K562 (cell line): ENCODE measurements around the gene TNFSF11. TPM values are rescaled to one million over a fixed set of nuclear protein-coding genes. Genes with fewer than 3 reads are reported as not detected.

Source experiments
- ARHGAP35 ChIP-seq: fragments of 450-650 bp; IDR thresholded peaks from 2 replicates; pipeline ENCODE4 v1.6.1; 2018; ENCODE audit not compliant: partially characterized antibody
- EP300 ChIP-seq: IDR thresholded peaks from 2 replicates; pipeline ENCODE4 v1.6.1; 2012; ENCODE audit warnings: low read length, improper control_type of control experiment
- PURB ChIP-seq: sonication (generic); formaldehyde crosslinking; IDR thresholded peaks from 2 replicates; pipeline ENCODE4 v1.9.0; 2021; ENCODE audit warnings: low read depth, mild to moderate bottlenecking, missing genetic modification reagents
- SIN3B ChIP-seq: fragments of 450-650 bp; IDR thresholded peaks from 2 replicates; pipeline ENCODE4 v1.6.1; 2017; ENCODE audit warnings: low read depth, mild to moderate bottlenecking, moderate library complexity
- ZNF253 ChIP-seq: fragments of 250-450 bp; sonication (Bioruptor Pico); conservative IDR thresholded peaks from 2 replicates; pipeline ENCODE4 v1.6.1; 2021; ENCODE audit warnings: mild to moderate bottlenecking
- ZNF507 ChIP-seq: conservative IDR thresholded peaks from 2 replicates; pipeline ENCODE4 v1.6.1; 2017; ENCODE audit warnings: missing genetic modification characterization, missing compliant biosample characterization
- polyA plus RNA-seq, 8 experiments: library from polyadenylated mRNA; depleted of rRNA in 4 of 8; stranded (reverse) in 5 of 8; unstranded in 3 of 8; fragments of >200 nt; fragmentation: Nextera tagmentation in 2 of 8; fragmentation: Illumina TruSeq in 1 of 8; extraction: Ambion mirVana in 2 of 8; extraction: Trizol in 1 of 8; gene quantifications; 2 replicates each; pipeline versions ENCODE4 v1.2.1 to v1.2.3, GENCODE V29; 2011 to 2014; ENCODE audit warnings: inconsistent platforms in 1 of 8, missing spikeins in 1 of 8
- total RNA-seq, 7 experiments: library from RNA; depleted of rRNA in 6 of 7; stranded (reverse); fragments of >200 nt in 6 of 7; fragmentation: Illumina TruSeq in 2 of 7; extraction: Trizol in 2 of 7; gene quantifications; 2 replicates each; pipeline versions ENCODE4 v1.2.1 to v1.2.3, GENCODE V29; 2011 to 2021; ENCODE audit warnings: low replicate concordance in 1 of 7
- TF ChIP-seq, protein P1 (sequence below): sonication (generic); formaldehyde crosslinking; IDR thresholded peaks from 2 replicates; pipeline ENCODE4 v1.8.0; 2022; ENCODE audit warnings: mild to moderate bottlenecking, missing genetic modification reagents
- TF ChIP-seq, protein P2 (sequence below): fragments of 450-650 bp; IDR thresholded peaks from 2 replicates; pipeline ENCODE4 v1.6.1; 2017; ENCODE audit warnings: antibody characterized with exemption, mild to moderate bottlenecking
- TF ChIP-seq, protein P3 (sequence below), 2 experiments: fragments of 450-650 bp in 1 of 2; sonication (generic) in 1 of 2; formaldehyde crosslinking in 1 of 2; IDR thresholded peaks; 2 replicates each; pipeline versions ENCODE4 v1.7.1 to v1.9.0; 2016 to 2022; ENCODE audit warnings: inconsistent platforms in 1 of 2, mild to moderate bottlenecking in 1 of 2, missing genetic modification reagents in 1 of 2

TNFSF11 gene
- total and polyA plus RNA-seq, 9 of the 15 experiments (the other 6 are each of a cell fraction or from before 2014, with no cell fraction given) = not detected

- TF ChIP-seq, protein P1, sequence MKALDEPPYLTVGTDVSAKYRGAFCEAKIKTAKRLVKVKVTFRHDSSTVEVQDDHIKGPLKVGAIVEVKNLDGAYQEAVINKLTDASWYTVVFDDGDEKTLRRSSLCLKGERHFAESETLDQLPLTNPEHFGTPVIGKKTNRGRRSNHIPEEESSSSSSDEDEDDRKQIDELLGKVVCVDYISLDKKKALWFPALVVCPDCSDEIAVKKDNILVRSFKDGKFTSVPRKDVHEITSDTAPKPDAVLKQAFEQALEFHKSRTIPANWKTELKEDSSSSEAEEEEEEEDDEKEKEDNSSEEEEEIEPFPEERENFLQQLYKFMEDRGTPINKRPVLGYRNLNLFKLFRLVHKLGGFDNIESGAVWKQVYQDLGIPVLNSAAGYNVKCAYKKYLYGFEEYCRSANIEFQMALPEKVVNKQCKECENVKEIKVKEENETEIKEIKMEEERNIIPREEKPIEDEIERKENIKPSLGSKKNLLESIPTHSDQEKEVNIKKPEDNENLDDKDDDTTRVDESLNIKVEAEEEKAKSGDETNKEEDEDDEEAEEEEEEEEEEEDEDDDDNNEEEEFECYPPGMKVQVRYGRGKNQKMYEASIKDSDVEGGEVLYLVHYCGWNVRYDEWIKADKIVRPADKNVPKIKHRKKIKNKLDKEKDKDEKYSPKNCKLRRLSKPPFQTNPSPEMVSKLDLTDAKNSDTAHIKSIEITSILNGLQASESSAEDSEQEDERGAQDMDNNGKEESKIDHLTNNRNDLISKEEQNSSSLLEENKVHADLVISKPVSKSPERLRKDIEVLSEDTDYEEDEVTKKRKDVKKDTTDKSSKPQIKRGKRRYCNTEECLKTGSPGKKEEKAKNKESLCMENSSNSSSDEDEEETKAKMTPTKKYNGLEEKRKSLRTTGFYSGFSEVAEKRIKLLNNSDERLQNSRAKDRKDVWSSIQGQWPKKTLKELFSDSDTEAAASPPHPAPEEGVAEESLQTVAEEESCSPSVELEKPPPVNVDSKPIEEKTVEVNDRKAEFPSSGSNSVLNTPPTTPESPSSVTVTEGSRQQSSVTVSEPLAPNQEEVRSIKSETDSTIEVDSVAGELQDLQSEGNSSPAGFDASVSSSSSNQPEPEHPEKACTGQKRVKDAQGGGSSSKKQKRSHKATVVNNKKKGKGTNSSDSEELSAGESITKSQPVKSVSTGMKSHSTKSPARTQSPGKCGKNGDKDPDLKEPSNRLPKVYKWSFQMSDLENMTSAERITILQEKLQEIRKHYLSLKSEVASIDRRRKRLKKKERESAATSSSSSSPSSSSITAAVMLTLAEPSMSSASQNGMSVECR (CRISPR knock-in tag) = no peak
- TF ChIP-seq EP300 = no peak
- no peak for TF ChIP-seq ZNF253 (CRISPR knock-in tag)
- no peak for TF ChIP-seq PURB (CRISPR knock-in tag)
- no peak for TF ChIP-seq ZNF507
- TF ChIP-seq SIN3B = no peak
- TF ChIP-seq, protein P2, sequence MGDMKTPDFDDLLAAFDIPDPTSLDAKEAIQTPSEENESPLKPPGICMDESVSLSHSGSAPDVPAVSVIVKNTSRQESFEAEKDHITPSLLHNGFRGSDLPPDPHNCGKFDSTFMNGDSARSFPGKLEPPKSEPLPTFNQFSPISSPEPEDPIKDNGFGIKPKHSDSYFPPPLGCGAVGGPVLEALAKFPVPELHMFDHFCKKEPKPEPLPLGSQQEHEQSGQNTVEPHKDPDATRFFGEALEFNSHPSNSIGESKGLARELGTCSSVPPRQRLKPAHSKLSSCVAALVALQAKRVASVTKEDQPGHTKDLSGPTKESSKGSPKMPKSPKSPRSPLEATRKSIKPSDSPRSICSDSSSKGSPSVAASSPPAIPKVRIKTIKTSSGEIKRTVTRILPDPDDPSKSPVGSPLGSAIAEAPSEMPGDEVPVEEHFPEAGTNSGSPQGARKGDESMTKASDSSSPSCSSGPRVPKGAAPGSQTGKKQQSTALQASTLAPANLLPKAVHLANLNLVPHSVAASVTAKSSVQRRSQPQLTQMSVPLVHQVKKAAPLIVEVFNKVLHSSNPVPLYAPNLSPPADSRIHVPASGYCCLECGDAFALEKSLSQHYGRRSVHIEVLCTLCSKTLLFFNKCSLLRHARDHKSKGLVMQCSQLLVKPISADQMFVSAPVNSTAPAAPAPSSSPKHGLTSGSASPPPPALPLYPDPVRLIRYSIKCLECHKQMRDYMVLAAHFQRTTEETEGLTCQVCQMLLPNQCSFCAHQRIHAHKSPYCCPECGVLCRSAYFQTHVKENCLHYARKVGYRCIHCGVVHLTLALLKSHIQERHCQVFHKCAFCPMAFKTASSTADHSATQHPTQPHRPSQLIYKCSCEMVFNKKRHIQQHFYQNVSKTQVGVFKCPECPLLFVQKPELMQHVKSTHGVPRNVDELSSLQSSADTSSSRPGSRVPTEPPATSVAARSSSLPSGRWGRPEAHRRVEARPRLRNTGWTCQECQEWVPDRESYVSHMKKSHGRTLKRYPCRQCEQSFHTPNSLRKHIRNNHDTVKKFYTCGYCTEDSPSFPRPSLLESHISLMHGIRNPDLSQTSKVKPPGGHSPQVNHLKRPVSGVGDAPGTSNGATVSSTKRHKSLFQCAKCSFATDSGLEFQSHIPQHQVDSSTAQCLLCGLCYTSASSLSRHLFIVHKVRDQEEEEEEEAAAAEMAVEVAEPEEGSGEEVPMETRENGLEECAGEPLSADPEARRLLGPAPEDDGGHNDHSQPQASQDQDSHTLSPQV = no peak
- TF ChIP-seq ARHGAP35 = no peak
- TF ChIP-seq, protein P3, sequence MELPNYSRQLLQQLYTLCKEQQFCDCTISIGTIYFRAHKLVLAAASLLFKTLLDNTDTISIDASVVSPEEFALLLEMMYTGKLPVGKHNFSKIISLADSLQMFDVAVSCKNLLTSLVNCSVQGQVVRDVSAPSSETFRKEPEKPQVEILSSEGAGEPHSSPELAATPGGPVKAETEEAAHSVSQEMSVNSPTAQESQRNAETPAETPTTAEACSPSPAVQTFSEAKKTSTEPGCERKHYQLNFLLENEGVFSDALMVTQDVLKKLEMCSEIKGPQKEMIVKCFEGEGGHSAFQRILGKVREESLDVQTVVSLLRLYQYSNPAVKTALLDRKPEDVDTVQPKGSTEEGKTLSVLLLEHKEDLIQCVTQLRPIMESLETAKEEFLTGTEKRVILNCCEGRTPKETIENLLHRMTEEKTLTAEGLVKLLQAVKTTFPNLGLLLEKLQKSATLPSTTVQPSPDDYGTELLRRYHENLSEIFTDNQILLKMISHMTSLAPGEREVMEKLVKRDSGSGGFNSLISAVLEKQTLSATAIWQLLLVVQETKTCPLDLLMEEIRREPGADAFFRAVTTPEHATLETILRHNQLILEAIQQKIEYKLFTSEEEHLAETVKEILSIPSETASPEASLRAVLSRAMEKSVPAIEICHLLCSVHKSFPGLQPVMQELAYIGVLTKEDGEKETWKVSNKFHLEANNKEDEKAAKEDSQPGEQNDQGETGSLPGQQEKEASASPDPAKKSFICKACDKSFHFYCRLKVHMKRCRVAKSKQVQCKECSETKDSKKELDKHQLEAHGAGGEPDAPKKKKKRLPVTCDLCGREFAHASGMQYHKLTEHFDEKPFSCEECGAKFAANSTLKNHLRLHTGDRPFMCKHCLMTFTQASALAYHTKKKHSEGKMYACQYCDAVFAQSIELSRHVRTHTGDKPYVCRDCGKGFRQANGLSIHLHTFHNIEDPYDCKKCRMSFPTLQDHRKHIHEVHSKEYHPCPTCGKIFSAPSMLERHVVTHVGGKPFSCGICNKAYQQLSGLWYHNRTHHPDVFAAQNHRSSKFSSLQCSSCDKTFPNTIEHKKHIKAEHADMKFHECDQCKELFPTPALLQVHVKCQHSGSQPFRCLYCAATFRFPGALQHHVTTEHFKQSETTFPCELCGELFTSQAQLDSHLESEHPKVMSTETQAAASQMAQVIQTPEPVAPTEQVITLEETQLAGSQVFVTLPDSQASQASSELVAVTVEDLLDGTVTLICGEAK (IDR thresholded peaks at IDR 0.05) = no peak
- TF ChIP-seq, protein P3 (CRISPR knock-in tag; IDR thresholded peaks at IDR 0.05) = no peak
Measured at GRCh38 chr13:42525035-42525504, 48.9 kb upstream of the TNFSF11 start (continued).
